H1 (cell line): ENCODE data around the gene TAF1B. TPM values are rescaled to one million over a fixed set of nuclear protein-coding genes. Genes with fewer than 3 reads are reported as not detected.

Experiments used
- CBX8 ChIP-seq: fragments of 300-800, 300-1000 bp; sonication (generic); IDR thresholded peaks from 2 replicates; pipeline ENCODE4 v1.7.1; 2016; ENCODE audit warnings: low read depth, low read length, borderline replicate concordance
- CHD7 ChIP-seq: fragments of 300-600 bp; sonication (generic); IDR thresholded peaks from 2 replicates; pipeline ENCODE4 v1.7.1; 2012; ENCODE audit warnings: low read length, moderate library complexity, mild to moderate bottlenecking, inconsistent platforms; ENCODE audit not compliant: insufficient replicate concordance
- E2F6 ChIP-seq: IDR thresholded peaks from 2 replicates; pipeline ENCODE4 v1.6.1; 2012; ENCODE audit warnings: inconsistent platforms
- HDAC6 ChIP-seq: IDR thresholded peaks from one replicate; pipeline ENCODE4 v1.7.1; 2012; ENCODE audit warnings: low read depth, mild to moderate bottlenecking, inconsistent platforms, low read length, moderate library complexity
- JUN ChIP-seq: IDR thresholded peaks from 2 replicates; pipeline ENCODE4 v1.6.1; 2011; ENCODE audit warnings: low read depth, mild to moderate bottlenecking, improper control_type of control experiment, low read length
- polyA plus RNA-seq, 7 experiments: library from polyadenylated mRNA; depleted of rRNA in 3 of 7; stranded (reverse) in 5 of 7; unstranded in 2 of 7; fragments of >200 nt in 5 of 7; fragments of 200-250 nt in 2 of 7; gene quantifications; 1 replicate in 5 of 7; 2 replicates in 1 of 7; 4 replicates in 1 of 7; pipeline versions ENCODE4 v1.2.1 to v1.2.3, GENCODE V29; 2011 to 2013; ENCODE audit warnings: missing spikeins in 2 of 7, mixed read lengths in 2 of 7
- total RNA-seq: library from RNA; stranded (reverse); fragmentation: NEBNext Ultra II Directional; extraction: Animal tissue kit (Norgen Biotek cat#: 25700); gene quantifications from 2 replicates; pipeline ENCODE4 v1.2.1, GENCODE V29; 2021

The TAF1B gene
- total and polyA plus RNA-seq, 2 of the 8 experiments (the other 6 are each of a cell fraction or from before 2014, with no cell fraction given), result 6.6 to 25.2 TPM

GRCh38 chr2:9910699-9911098 is 67.4 kb downstream of the TAF1B start (continued):
- TF ChIP-seq CHD7 (no peak), HDAC6 (no peak), CBX8 (no peak), E2F6 (no peak), JUN (no peak)
